ENCODE data around the gene BCL6B.

- TF ChIP-seq CTCF (conservative IDR thresholded peaks at IDR 0.05; ENCODE audit: low read depth, low read length) (no peak), EZH2 (IDR thresholded peaks at IDR 0.05; ENCODE audit: borderline replicate concordance, low read depth, low read length, poor library complexity, severe bottlenecking) (no peak)
Observed at GRCh38 chr17:7078711-7079110, 55.9 kb downstream of the BCL6B start.

All from A673 (cell line).